ENCODE results near the gene AGBL1. TPM values are rescaled to one million over a fixed set of nuclear protein-coding genes. Genes with fewer than 3 reads are reported as not detected.

Gene AGBL1
- total and polyA plus RNA-seq, 2 donors (not counting 1 experiment from before 2014, with no cell fraction given): not detected

- no peak overlapping the region for H3K27ac ChIP-seq (ENCODE audit: low read length in 2 of 2)
- Mint-ChIP-seq H3K4me3 (no peak overlapping the region), H3K4me1 (no peaks in the 10 kb centered on the region), H3K27me3 (peaks cover 4% of the 10 kb centered on the region), H3K9me3 (ENCODE audit: insufficient read depth) (no peaks in the 10 kb centered on the region), H3K27ac (no peak overlapping the region)
- no peaks in the 10 kb centered on the region for H3K4me1 ChIP-seq (ENCODE audit: control insufficient read depth in 2 of 2, insufficient read depth in 2 of 2, low read length in 2 of 2)
- no peaks in the 10 kb centered on the region for H3K27me3 ChIP-seq (replicated peaks in 1 of 4; ENCODE audit: control extremely low read depth in 1 of 4, control insufficient read depth in 3 of 4, insufficient read depth in 4 of 4, low read length in 3 of 4)
- TF ChIP-seq CTCF (IDR thresholded peaks at IDR 0.05): no peak
- no peak for TF ChIP-seq EZH2 (IDR thresholded peaks at IDR 0.05; ENCODE audit: borderline replicate concordance, insufficient read depth, low read depth, low read length, poor library complexity, severe bottlenecking)
- no peak overlapping the region for H2AFZ ChIP-seq (ENCODE audit: insufficient read depth, low read depth, low read length, poor library complexity, severe bottlenecking)
- no peaks in the 10 kb centered on the region for H3K36me3 ChIP-seq (replicated peaks in 1 of 2; ENCODE audit: control extremely low read depth in 1 of 2, control insufficient read depth in 1 of 2, extremely low read depth in 1 of 2, insufficient read depth in 2 of 2, low read length in 1 of 2)
- H3K9me3 ChIP-seq (ENCODE audit: control extremely low read depth in 1 of 3, control insufficient read depth in 2 of 3, insufficient read depth in 1 of 3, low read length in 2 of 3): no peaks in the 10 kb centered on the region
- ChIA-PET POLR2A (no interaction called here), CTCF (no interaction called here)
- DNase-seq (no peak), ATAC-seq (ENCODE audit: low read depth) (no peak)
- no peak overlapping the region for H3K4me2 ChIP-seq (replicated peaks; ENCODE audit: low read depth, low read length, poor library complexity, severe bottlenecking)
- intact Hi-C loops (cut with micrococcal nuclease): no loop called here
- no peaks in the 10 kb centered on the region for H3K79me2 ChIP-seq (ENCODE audit: control insufficient read depth, insufficient read depth, low read length)
- H3K4me3 ChIP-seq (ENCODE audit: control extremely low read depth in 1 of 5, extremely low read depth in 1 of 5, insufficient read depth in 1 of 5, low read depth in 2 of 5, low read length in 4 of 5): no peak overlapping the region
- no peaks in the 10 kb centered on the region for H4K20me1 ChIP-seq (ENCODE audit: control insufficient read depth, insufficient read depth, low read length, poor library complexity, severe bottlenecking)
- no peak overlapping the region for H3K9ac ChIP-seq (ENCODE audit: low read length)
Measured at GRCh38 chr15:86087808-86088207, 8.1 kb downstream of the AGBL1 start.

- Histone ChIP-seq H3K4me1 (ENCODE audit: control insufficient read depth in 2 of 2, insufficient read depth in 2 of 2, low read length in 2 of 2) (no peaks in the 10 kb centered on the region), H3K27me3 (replicated peaks in 1 of 4; ENCODE audit: control extremely low read depth in 1 of 4, control insufficient read depth in 3 of 4, insufficient read depth in 4 of 4, low read length in 3 of 4) (no peaks in the 10 kb centered on the region), H4K20me1 (ENCODE audit: control insufficient read depth, insufficient read depth, low read length, poor library complexity, severe bottlenecking) (no peaks in the 10 kb centered on the region), H3K36me3 (replicated peaks in 1 of 2; ENCODE audit: control extremely low read depth in 1 of 2, control insufficient read depth in 1 of 2, extremely low read depth in 1 of 2, insufficient read depth in 2 of 2, low read length in 1 of 2) (no peaks in the 10 kb centered on the region), H3K27ac (ENCODE audit: low read length in 2 of 2) (no peak overlapping the region), H3K79me2 (ENCODE audit: control insufficient read depth, insufficient read depth, low read length) (no peaks in the 10 kb centered on the region), H3K4me3 (ENCODE audit: control extremely low read depth in 1 of 5, extremely low read depth in 1 of 5, insufficient read depth in 1 of 5, low read depth in 2 of 5, low read length in 4 of 5) (no peak overlapping the region), H3K9ac (ENCODE audit: low read length) (no peak overlapping the region), H2AFZ (ENCODE audit: insufficient read depth, low read depth, low read length, poor library complexity, severe bottlenecking) (no peak overlapping the region), H3K9me3 (ENCODE audit: control extremely low read depth in 1 of 3, control insufficient read depth in 2 of 3, insufficient read depth in 1 of 3, low read length in 2 of 3) (no peaks in the 10 kb centered on the region), H3K4me2 (replicated peaks; ENCODE audit: low read depth, low read length, poor library complexity, severe bottlenecking) (no peak overlapping the region)
- WGBS (ENCODE audit: insufficient coverage): 63% methylated on average over 4 of the region's 4 CpGs
- Mint-ChIP-seq H3K4me1 (no peaks in the 10 kb centered on the region), H3K4me3 (no peak overlapping the region), H3K27me3 (peaks cover 4% of the 10 kb centered on the region), H3K27ac (no peak overlapping the region), H3K9me3 (ENCODE audit: insufficient read depth) (no peaks in the 10 kb centered on the region)
- ChIA-PET CTCF (no interaction called here), POLR2A (no interaction called here)
- no peak for ATAC-seq (ENCODE audit: low read depth)
- TF ChIP-seq EZH2 (IDR thresholded peaks at IDR 0.05; ENCODE audit: borderline replicate concordance, insufficient read depth, low read depth, low read length, poor library complexity, severe bottlenecking) (no peak), CTCF (IDR thresholded peaks at IDR 0.05) (no peak)
- intact Hi-C loops (cut with micrococcal nuclease): no loop called here
- no peak for DNase-seq
Measured at GRCh38 chr15:86089422-86089821, 9.8 kb downstream of the AGBL1 start.

Data from B cell (primary cell).